Superior temporal gyrus (tissue), 1 donor: Measurements from ENCODE around the gene IGSF3.

Source experiments
- DNase-seq: peaks from one replicate; pipeline ENCODE4 v3.0.0-alpha.2; 2016; ENCODE audit errors: extremely low spot score

Gene IGSF3

GRCh38 chr1:116667575-116668105 lies at the start of gene IGSF3:
Gene IGSF3 (minus strand): TSS chr1:116667733. CDS start chr1:116666326, 1,407 bp downstream.
- DNase-seq: no peak

DNA sequence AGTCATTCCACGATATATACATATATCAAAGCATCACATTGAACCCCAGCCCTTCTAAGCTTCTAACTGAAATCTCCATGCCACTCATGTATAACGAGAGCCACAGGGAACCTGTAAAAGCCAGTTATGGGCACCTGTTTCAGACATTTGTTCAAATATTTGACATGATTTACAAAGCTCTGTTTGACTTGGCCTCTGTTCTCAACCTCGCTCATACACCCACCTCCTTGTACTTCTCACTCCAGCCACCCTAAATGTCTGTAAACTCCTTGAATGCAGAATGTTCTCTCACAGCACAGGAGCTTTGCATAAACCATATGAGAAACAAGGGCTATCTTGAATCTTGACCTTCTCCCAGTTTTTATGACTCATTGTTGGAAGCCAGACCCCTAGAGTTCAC lies 49.8 kb upstream of the IGSF3 start:
- no peak for DNase-seq

- DNase-seq: no peak
These were observed 48.9 kb upstream of the IGSF3 start for GRCh38 chr1:116716391-116716790.

DNA sequence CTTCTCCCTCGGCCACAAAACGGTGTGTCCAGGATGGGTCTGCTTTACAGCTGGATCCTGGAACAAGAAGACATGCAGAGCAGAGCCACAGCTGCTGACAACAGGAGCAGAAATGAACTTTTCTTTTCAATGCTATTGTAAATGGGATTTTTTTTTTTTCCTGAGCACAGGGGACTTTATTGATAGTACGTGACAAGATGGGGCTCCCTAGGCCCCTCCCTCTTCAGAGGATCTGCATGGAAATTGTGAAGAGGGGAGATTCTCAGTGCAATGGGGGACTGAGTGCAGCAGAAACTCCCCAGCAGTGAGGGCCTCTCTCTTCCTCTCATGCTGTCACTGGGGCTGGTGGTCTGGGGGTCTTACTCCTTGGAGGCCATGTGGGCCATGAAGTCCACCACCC lies 45.9 kb upstream of the IGSF3 start:
- DNase-seq: no peak

DNA sequence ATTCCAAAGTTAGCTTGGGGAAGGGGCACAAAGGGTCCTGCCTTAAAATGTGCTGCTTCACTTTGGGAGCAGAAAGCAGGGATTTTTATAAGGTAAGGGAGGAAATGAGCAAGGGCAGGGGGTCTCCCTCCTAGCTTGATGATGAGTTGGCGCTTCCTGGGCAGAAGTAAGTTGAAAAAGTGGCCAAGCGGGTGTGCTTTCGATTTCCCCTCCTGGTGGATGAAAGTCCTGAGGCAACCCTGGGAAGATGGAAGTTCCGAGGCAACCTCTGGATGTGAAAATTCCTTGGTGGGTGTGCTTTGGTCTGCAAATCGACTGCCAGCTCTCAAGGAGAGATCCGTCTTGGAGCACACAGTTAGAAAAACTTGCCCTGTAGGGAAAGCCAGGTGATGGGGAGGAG lies 45.0 kb upstream of the IGSF3 start:
- no peak for DNase-seq

GRCh38 chr1:116711263-116711840 lies 43.8 kb upstream of the IGSF3 start:
- no peak for DNase-seq

DNA sequence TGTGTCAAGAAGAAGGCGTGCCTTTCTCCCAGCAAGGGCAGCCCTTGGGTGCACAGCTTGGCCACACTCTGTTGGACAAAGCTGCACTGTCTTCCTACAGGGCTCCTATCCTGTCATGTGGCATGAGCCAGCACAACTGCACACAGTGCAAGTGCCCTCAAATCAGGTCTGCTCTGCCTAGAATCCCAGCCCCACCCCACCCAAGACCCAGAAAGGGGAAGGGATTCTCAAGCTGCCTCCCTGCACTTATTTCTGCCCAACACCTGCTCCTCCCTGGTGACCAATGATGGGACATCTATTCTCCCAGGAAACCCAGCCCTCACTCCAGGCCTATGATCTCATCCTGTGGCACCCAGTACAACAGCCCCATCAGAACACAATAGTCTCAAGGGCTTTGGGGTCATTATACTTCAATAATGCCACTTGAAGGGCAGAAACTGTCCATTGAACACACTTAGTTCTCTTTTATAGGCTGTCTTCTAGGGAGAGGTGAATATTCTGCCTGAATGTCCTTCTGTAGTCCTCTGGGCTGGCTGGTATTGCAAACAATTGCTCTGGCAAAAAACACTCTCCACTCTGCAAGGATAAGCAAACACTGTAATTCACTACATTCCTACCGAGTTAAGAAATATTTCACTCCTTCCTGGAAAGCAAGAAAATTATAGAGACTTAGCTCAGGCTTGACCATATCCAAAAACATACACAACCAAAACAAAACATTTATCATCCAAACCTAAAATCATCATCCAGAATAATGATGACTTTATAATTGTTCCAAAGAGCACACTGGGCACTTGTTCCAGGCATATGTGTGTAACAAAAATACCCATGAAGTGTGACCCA lies 43.1 kb upstream of the IGSF3 start:
- no peak for DNase-seq

- DNase-seq: no peak
These were observed 42.2 kb upstream of the IGSF3 start for GRCh38 chr1:116709666-116710167.

DNA sequence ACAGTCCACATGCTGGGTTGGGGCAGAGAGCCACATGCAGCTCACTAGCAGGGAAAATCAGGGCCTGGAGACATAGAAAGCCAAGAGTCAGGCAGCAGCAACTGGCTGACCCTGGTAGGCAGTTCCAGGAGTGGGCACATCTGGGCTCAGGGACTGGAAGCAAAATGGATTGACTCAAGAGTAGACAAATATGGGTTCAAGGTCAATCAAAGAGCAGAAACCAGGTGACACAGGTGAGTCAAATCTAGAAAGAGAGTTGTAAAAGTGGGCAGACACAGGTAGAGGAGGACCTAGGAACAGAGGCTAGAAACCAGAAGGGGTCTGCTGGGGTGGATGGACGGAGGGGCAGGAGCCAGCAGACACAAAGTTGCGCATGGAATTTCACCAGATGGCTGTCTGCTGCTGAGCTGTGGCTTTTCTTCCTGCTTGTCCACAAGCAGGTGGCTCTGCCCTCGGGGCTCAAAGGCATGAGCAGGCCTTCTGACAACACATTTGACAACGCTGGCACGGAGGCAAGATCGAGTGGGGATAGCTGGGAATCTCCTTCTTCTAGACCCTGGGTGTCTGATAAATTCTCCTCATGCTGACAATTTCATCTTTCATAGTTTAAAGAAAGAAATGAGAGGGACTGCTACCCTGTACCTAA lies 40.8 kb upstream of the IGSF3 start:
- no peak for DNase-seq

GRCh38 chr1:116706841-116707240 lies 39.3 kb upstream of the IGSF3 start:
- no peak for DNase-seq

- DNase-seq: no peak
These were observed 38.6 kb upstream of the IGSF3 start for GRCh38 chr1:116706123-116706522.

GRCh38 chr1:116704278-116704677 lies 36.7 kb upstream of the IGSF3 start:
- no peak for DNase-seq

DNA sequence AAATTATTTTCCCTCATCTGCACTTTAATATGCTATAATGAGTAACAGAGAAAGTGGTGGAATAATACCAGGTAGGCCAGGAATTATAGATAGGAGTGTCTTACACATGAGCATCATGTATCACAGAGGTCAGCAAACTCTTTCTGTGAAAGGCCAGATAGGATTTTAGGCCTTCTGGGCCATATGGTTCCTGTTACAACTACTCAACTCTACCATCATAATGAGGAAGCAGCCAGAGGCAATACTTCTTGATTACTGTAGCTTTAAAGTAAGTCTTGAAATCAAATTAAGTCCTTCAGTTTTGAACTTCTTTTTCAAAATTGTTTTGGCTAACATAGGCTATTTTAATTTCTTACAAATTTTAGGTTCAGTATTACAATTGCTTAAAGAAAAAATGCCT lies 32.1 kb upstream of the IGSF3 start:
- DNase-seq: no peak

- DNase-seq: no peak
These were observed 30.7 kb upstream of the IGSF3 start for GRCh38 chr1:116698244-116698595.

GRCh38 chr1:116697548-116698243 lies 30.2 kb upstream of the IGSF3 start:
- no peak for DNase-seq

GRCh38 chr1:116694524-116694923 lies 27.0 kb upstream of the IGSF3 start:
- no peak for DNase-seq

- DNase-seq: no peak
These were observed 26.4 kb upstream of the IGSF3 start for GRCh38 chr1:116693759-116694480.

- DNase-seq: no peak
These were observed 25.3 kb upstream of the IGSF3 start for GRCh38 chr1:116692879-116693278.

- no peak for DNase-seq
These were observed 23.4 kb upstream of the IGSF3 start for GRCh38 chr1:116690849-116691406.

GRCh38 chr1:116690396-116690848 lies 22.9 kb upstream of the IGSF3 start:
- no peak for DNase-seq
